Measurements from ENCODE around the gene SPTSSA.

GRCh38 chr14:34424488-34424887 lies 37.6 kb downstream of the SPTSSA start:
- TF ChIP-seq, protein P1, sequence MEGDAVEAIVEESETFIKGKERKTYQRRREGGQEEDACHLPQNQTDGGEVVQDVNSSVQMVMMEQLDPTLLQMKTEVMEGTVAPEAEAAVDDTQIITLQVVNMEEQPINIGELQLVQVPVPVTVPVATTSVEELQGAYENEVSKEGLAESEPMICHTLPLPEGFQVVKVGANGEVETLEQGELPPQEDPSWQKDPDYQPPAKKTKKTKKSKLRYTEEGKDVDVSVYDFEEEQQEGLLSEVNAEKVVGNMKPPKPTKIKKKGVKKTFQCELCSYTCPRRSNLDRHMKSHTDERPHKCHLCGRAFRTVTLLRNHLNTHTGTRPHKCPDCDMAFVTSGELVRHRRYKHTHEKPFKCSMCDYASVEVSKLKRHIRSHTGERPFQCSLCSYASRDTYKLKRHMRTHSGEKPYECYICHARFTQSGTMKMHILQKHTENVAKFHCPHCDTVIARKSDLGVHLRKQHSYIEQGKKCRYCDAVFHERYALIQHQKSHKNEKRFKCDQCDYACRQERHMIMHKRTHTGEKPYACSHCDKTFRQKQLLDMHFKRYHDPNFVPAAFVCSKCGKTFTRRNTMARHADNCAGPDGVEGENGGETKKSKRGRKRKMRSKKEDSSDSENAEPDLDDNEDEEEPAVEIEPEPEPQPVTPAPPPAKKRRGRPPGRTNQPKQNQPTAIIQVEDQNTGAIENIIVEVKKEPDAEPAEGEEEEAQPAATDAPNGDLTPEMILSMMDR (tag by site-specific recombination; IDR thresholded peaks at IDR 0.05) = no peak
- TF ChIP-seq ELK4 (IDR thresholded peaks at IDR 0.05; ENCODE audit: borderline replicate concordance, low read depth, low read length) (no peak), ZNF138 (tag by site-specific recombination; IDR thresholded peaks at IDR 0.05; ENCODE audit: borderline replicate concordance) (no peak)

Measured in HEK293 (cell line).